K562 (cell line): ENCODE measurements around the gene FCGBP. TPM values are rescaled to one million over a fixed set of nuclear protein-coding genes. Genes with fewer than 3 reads are reported as not detected.

Experiments
- ATAC-seq: fragments of 200-7000 bp; cut with Tn5 transposase; 3 replicates; pipeline ENCODE4 v1.9.1; 2020; ENCODE audit warnings: moderate library complexity
- BruUV-seq: library from RNA; stranded (reverse); fragments of 400-500 nt; replicated peaks from 2 replicates; lab custom pipeline; 2021; lab: Mats Ljungman, UMichigan
- CTCF ChIA-PET: fragments of 300-600 bp; formaldehyde crosslinking; extraction: SDS; loops from one replicate; lab custom pipeline; 2021; ENCODE audit warnings: low intra/inter-chr PET ratio; lab: Yijun Ruan, JAX
- POLR2A ChIA-PET: fragments of 300-600, 350-650 bp; sonication (Branson Sonifier 250); formaldehyde crosslinking; extraction: SDS; loops from one replicate; lab custom pipeline; 2021; ENCODE audit warnings: antibody characterized with exemption, inconsistent platforms; lab: Yijun Ruan, JAX
- DNase-seq, 4 experiments: peaks; one replicate each; pipeline versions ENCODE4 v3.0.0 to v3.0.0-alpha.2; 2011 to 2018; ENCODE audit warnings: low spot score in 3 of 4, mixed read lengths in 3 of 4; ENCODE audit errors: extremely low read depth in 1 of 4
- FAIRE-seq: peaks from 2 replicates; lab custom pipeline; 2011; peaks lifted over from hg19 to GRCh38; lab: Jason Lieb, UNC
- H2AFZ ChIP-seq: 2 replicates; pipeline ENCODE4 v1.6.0; 2011; ENCODE audit warnings: low read depth, low read length, control low read depth, inconsistent platforms
- H3K27ac ChIP-seq: fragments of 200-600 bp; 3 replicates; pipeline ENCODE4 v1.8.0; 2011; ENCODE audit warnings: low read depth, mild to moderate bottlenecking, control low read depth, inconsistent platforms, low read length, moderate library complexity, mixed read lengths; ENCODE audit errors: extremely low read depth
- H3K27me3 ChIP-seq, 2 experiments: fragments of 300-600 bp in 1 of 2; 2 replicates in 1 of 2; 3 replicates in 1 of 2; pipeline versions ENCODE4 v1.6.0 to v1.8.0; 2011; ENCODE audit warnings: inconsistent platforms in 2 of 2, low read length in 2 of 2, mild to moderate bottlenecking in 1 of 2, mixed read lengths in 1 of 2, moderate library complexity in 1 of 2; ENCODE audit not compliant: control insufficient read depth in 2 of 2, insufficient read depth in 2 of 2
- H3K36me3 ChIP-seq: fragments of 300-600 bp; 3 replicates; pipeline ENCODE4 v1.8.0; 2011; ENCODE audit warnings: mild to moderate bottlenecking, low read length, inconsistent platforms; ENCODE audit not compliant: control insufficient read depth, insufficient read depth
- H3K4me1 ChIP-seq, 2 experiments: fragments of 200-600 bp in 1 of 2; replicated peaks in 1 of 2; 2 replicates in 1 of 2; 3 replicates in 1 of 2; pipeline versions ENCODE4 v1.5.1 to v1.8.0; 2011; ENCODE audit warnings: inconsistent platforms in 2 of 2, low read length in 2 of 2, mild to moderate bottlenecking in 1 of 2, mixed read lengths in 1 of 2, moderate library complexity in 1 of 2; ENCODE audit not compliant: control insufficient read depth in 2 of 2, insufficient read depth in 2 of 2
- H3K4me2 ChIP-seq: 2 replicates; pipeline ENCODE4 v1.6.1; 2011; ENCODE audit warnings: low read length, control low read depth, inconsistent platforms, mixed read lengths; ENCODE audit not compliant: insufficient read depth
- H3K4me3 ChIP-seq: fragments of 200-600 bp; sonication (generic), shearing (Covaris generic); 2 replicates; pipeline ENCODE4 v1.5.1; 2016; ENCODE audit warnings: control low read depth, inconsistent platforms
- H3K79me2 ChIP-seq: fragments of 200-600 bp; 3 replicates; pipeline ENCODE4 v1.8.0; 2011; ENCODE audit warnings: low read length, inconsistent platforms; ENCODE audit not compliant: control insufficient read depth, insufficient read depth
- H3K9ac ChIP-seq, 2 experiments: 2 replicates each; pipeline versions ENCODE4 v1.6.0 to v1.6.1; 2011; ENCODE audit warnings: low read depth in 2 of 2, low read length in 2 of 2, control low read depth in 1 of 2, inconsistent platforms in 1 of 2, mild to moderate bottlenecking in 1 of 2, mixed read lengths in 1 of 2; ENCODE audit not compliant: insufficient read depth in 1 of 2
- H3K9me1 ChIP-seq: one replicate; pipeline ENCODE4 v1.6.0; 2011; ENCODE audit warnings: inconsistent platforms, mild to moderate bottlenecking, low read length, moderate library complexity; ENCODE audit not compliant: control insufficient read depth, insufficient read depth
- H3K9me3 ChIP-seq: replicated peaks from 2 replicates; pipeline ENCODE4 v1.5.1; 2011; ENCODE audit warnings: low read depth, low read length, inconsistent platforms; ENCODE audit not compliant: control insufficient read depth, insufficient read depth
- H4K20me1 ChIP-seq: replicated peaks from 2 replicates; pipeline ENCODE4 v1.6.1; 2011; ENCODE audit warnings: low read length, inconsistent platforms, mixed read lengths; ENCODE audit not compliant: control insufficient read depth, insufficient read depth
- ARID1B ChIP-seq: fragments of 450-650 bp; IDR thresholded peaks from 2 replicates; pipeline ENCODE4 v1.6.1; 2016; ENCODE audit warnings: antibody characterized with exemption, mild to moderate bottlenecking, inconsistent platforms
- CC2D1A ChIP-seq: fragments of 450-650 bp; IDR thresholded peaks from 2 replicates; pipeline ENCODE4 v1.6.1; 2017; ENCODE audit warnings: mild to moderate bottlenecking
- KAT2B ChIP-seq: IDR thresholded peaks from one replicate; pipeline ENCODE4 v1.6.1; 2012; ENCODE audit warnings: low read depth, mild to moderate bottlenecking, control low read depth, inconsistent platforms, low read length, moderate library complexity
- KDM1A ChIP-seq, 2 experiments: fragments of 450-650 bp; IDR thresholded peaks; 2 replicates each; pipeline ENCODE4 v1.6.1; 2016; ENCODE audit warnings: mild to moderate bottlenecking in 2 of 2
- NFYB ChIP-seq: IDR thresholded peaks from 2 replicates; pipeline ENCODE4 v1.6.1; 2011; ENCODE audit warnings: mild to moderate bottlenecking, moderate library complexity; ENCODE audit not compliant: insufficient read length; ENCODE audit errors: extremely low read depth
- POLR2A ChIP-seq: fragments of 450-650 bp; conservative IDR thresholded peaks from 2 replicates; pipeline ENCODE4 v1.6.1; 2016
- POLR2G ChIP-seq: fragments of 200-400 bp; formaldehyde crosslinking; IDR thresholded peaks from 2 replicates; pipeline ENCODE4 v1.6.1; 2017; ENCODE audit warnings: low read depth, mild to moderate bottlenecking, antibody characterized with exemption, low read length, moderate library complexity
- RBM15 ChIP-seq: fragments of 200-400 bp; formaldehyde crosslinking; IDR thresholded peaks from 2 replicates; pipeline ENCODE4 v1.6.1; 2018; ENCODE audit warnings: mild to moderate bottlenecking, low read length, moderate library complexity; ENCODE audit not compliant: insufficient read depth
- RBM25 ChIP-seq: fragments of 200-400 bp; formaldehyde crosslinking; IDR thresholded peaks from 2 replicates; pipeline ENCODE4 v1.6.1; 2018; ENCODE audit warnings: low read length, low read depth, moderate library complexity; ENCODE audit not compliant: severe bottlenecking
- SNIP1 ChIP-seq: fragments of 450-650 bp; IDR thresholded peaks from 2 replicates; pipeline ENCODE4 v1.7.1; 2017; ENCODE audit warnings: low read depth, mild to moderate bottlenecking
- ZBTB49 ChIP-seq: sonication (generic); formaldehyde crosslinking; IDR thresholded peaks from 2 replicates; pipeline ENCODE4 v1.8.0; 2022; ENCODE audit warnings: missing genetic modification reagents, mild to moderate bottlenecking, borderline replicate concordance
- ZNF79 ChIP-seq: fragments of 250-450 bp; sonication (Bioruptor Pico); IDR thresholded peaks from 2 replicates; pipeline ENCODE4 v1.4.0; 2020; ENCODE audit warnings: low read depth, mild to moderate bottlenecking, moderate library complexity
- WGBS: fragments of 100-300 bp; shearing (Covaris generic); methylation state at CpG from one replicate; pipeline ENCODE4 v1.1.6; 2016; ENCODE audit warnings: low coverage, mixed read lengths; ENCODE audit not compliant: insufficient coverage; ENCODE audit errors: missing lambda C conversion rate; 5-methylcytosine and 5-hydroxymethylcytosine counted together
- in situ Hi-C: fragments of 300-500 bp; cut with MboI; formaldehyde crosslinking; loops from 4 replicates; pipeline ENCODE4 v1.15.0; 2018; ENCODE audit warnings: inconsistent platforms, mixed read lengths
- intact Hi-C: fragments of 100-400 bp; cut with micrococcal nuclease; formaldehyde crosslinking; loops from 2 replicates; pipeline ENCODE4 v1.14.2; 2022
- polyA plus RNA-seq, 8 experiments: library from polyadenylated mRNA; depleted of rRNA in 4 of 8; stranded (reverse) in 5 of 8; unstranded in 3 of 8; fragments of >200 nt; fragmentation: Nextera tagmentation in 2 of 8; fragmentation: Illumina TruSeq in 1 of 8; extraction: Ambion mirVana in 2 of 8; extraction: Trizol in 1 of 8; gene quantifications; 2 replicates each; pipeline versions ENCODE4 v1.2.1 to v1.2.3, GENCODE V29; 2011 to 2014; ENCODE audit warnings: inconsistent platforms in 1 of 8, missing spikeins in 1 of 8
- total RNA-seq, 7 experiments: library from RNA; depleted of rRNA in 6 of 7; stranded (reverse); fragments of >200 nt in 6 of 7; fragmentation: Illumina TruSeq in 2 of 7; extraction: Trizol in 2 of 7; gene quantifications; 2 replicates each; pipeline versions ENCODE4 v1.2.1 to v1.2.3, GENCODE V29; 2011 to 2021; ENCODE audit warnings: low replicate concordance in 1 of 7

The FCGBP gene
- total and polyA plus RNA-seq, 9 of the 15 experiments (the other 6 are each of a cell fraction or from before 2014, with no cell fraction given), result 0.01 to 1.5 (median 0.13) TPM; not detected in 4

DNA sequence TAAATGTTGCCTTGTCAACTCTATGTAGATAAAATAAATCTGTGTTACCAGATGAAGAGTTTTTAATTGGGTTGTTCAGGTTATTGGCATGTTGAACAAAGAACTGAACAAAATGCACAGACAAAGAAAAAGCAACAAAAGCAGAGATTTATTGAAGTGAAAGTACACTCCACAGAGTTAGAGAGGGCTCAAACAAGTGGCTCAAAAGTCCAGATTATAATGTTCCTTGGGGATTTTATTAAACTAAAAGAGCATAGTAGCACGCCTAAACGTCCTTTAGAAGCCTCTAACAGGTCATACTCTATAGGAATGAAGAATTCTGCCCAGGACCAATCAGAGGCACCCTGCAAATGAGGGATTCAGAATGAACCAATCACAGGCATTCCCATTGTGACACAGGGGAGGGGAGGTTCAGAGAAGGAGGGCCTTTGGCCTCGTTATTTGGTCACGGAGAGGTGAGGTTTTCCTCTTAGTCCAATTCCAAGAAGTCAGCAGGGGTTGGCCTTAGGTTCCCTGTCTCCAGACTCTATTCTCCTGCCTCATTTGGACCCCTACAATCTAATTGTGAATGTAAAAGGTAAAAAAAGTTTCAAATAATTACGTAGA is 49.4 kb upstream of the FCGBP start:
- WGBS, result 73% methylated on average over 5 of the region's 5 CpGs
- DNase-seq (peak in 3 of 4 experiments; percentile 46 to 59 (median 47)), ATAC-seq (peak; percentile 26; the same call in 1 of the 3 replicates), FAIRE-seq (no peak)
- H3K9me1 ChIP-seq, result no peaks in the 10 kb centered on the region
- 0 out of 5 replicates have a peak, but pooled peaks cover 0 to 3% of the 10 kb centered on the region in 2 experiments for H3K4me1 ChIP-seq
- no TSS peak for BruUV-seq
- in situ Hi-C loops, result no loop called here
- H3K9me3 ChIP-seq, result peaks cover 11% of the 10 kb centered on the region; the same call in 1 of the 2 replicates
- no peak overlapping the region for H3K4me3 ChIP-seq
- H3K27ac ChIP-seq, result no peak overlapping the region
- ChIA-PET CTCF (no interaction called here), POLR2A (interaction anchor here (1.5 kb wide), 1 partner anchor 13 kb away, joined by 10 read pairs; the partner anchor contains the start of gene PSMC4)
- H2AFZ ChIP-seq, result no peak overlapping the region
- H3K4me2 ChIP-seq, result no peak overlapping the region
- no peaks in the 10 kb centered on the region for H4K20me1 ChIP-seq
- H3K27me3 ChIP-seq, result no peaks in the 10 kb centered on the region
- H3K9ac ChIP-seq, result no peak overlapping the region
- intact Hi-C loops, result no loop called here
- H3K79me2 ChIP-seq, result peaks cover 3% of the 10 kb centered on the region; the same call in 1 of the 3 replicates
- peaks cover 48% of the 10 kb centered on the region for H3K36me3 ChIP-seq
- TF ChIP-seq ZBTB49 (CRISPR knock-in tag) (no peak), RBM25 (peak; percentile 41), KAT2B (no peak), ZNF79 (CRISPR knock-in tag) (no peak), POLR2G (peak; percentile 28; the same call in 1 of the 2 replicates), CC2D1A (0 out of 2 replicates have a peak, but pooled peaks have one; percentile 21), POLR2A (no peak; the same call in 1 of the 2 replicates), NFYB (peak; percentile 68), SNIP1 (no peak), ARID1B (no peak), RBM15 (no peak), KDM1A (IDR thresholded peaks at IDR 0.05) (no peak)
